DMS53 (cell line): ENCODE results near the gene AXIN2.
"Not testable (repeated sequence)": the region's sequence is repeated elsewhere in the genome, so short reads cannot be mapped to it uniquely, and the experiment has no call there.

Experiments used
- DNase-seq: peaks from one replicate; lab custom pipeline; 2025; lab: John Stamatoyannopoulos, UW

The AXIN2 gene

DNA sequence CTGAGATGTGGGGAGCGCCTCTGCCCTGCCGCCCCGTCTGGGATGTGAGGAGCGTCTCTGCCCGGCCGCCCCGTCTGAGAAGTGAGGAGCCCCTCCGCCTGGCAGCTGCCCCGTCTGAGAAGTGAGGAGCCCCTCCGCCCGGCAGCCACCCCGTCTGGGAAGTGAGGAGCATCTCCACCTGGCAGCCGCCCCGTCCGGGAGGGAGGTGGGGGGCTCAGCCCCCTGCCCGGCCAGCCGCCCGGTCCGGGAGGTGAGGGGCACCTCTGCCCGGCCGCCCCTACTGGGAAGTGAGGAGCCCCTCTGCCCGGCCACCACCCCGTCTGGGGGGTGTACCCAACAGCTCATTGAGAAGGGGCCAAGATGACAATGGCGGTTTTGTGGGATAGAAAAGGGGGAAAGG lies 77.0 kb downstream of the AXIN2 start:
- DNase-seq, result not testable (repeated sequence)

DNA sequence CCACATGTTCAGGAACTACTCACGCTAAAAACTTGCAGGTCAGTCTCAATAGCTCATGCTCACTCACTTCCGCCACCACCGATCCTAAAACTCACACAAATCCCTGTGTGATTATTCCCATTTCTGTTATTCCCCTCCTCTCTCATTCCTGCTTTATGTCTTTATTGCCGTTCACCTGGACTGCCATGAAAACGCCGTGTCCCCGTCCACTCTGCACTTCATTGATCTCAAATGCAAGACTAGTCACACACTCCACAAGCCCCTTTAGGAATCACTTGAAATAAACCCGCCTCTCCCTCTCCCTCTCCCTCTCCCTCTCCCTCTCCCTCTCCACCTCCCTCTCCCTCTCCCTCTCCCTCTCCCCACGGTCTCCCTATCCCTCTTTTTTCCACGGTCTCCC lies 78.0 kb downstream of the AXIN2 start:
- DNase-seq, result no peak

DNA sequence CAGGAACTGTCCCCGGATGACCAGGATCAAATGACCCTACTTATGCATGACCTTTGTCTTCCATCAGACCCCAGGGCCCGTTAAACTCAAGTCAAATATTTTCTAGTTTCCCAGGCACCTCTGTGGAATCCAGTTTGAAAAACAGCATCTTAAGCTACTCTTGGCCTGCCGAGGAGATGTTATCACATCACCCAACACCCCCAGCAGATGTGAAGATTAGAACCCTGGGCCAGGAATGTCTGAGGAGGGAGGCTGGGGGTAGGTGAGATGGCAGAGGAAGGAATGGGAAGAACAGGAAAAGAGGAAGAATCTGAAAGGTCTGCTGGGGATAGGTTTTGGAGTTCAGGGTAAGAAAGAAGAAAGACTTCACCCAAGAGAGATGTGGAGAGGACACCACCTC lies 79.2 kb downstream of the AXIN2 start:
- DNase-seq, result no peak

DNA sequence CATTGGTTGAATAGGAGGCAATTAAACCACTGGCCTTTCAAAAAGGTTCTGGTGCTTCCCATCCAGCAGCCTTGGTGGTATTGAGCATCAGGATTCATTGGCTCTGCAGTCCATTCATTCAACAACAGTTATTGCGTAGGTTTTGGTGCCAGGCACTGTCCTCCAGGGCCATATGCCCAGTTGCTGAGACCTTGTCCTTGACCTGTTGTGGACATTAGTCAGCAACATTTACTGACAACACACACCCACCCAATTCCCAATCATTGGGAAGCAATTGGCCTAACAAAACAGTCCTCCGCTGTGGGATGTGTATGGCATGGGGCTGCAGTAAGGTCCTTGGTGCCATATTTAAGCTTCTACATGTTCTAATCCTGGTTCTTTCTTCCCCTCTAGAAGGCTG lies 82.2 kb downstream of the AXIN2 start:
- no peak for DNase-seq
